OCI-LY3 (cell line): ENCODE data around the gene CD28.

Experiments used
- CTCF ChIP-seq: fragments of 200-600, 300-600 bp; sonication (generic); IDR thresholded peaks from 2 replicates; pipeline ENCODE4 v1.5.1; 2014; ENCODE audit warnings: antibody characterized with exemption, low read length, low read depth
- EZH2phosphoT487 ChIP-seq: fragments of 200-600 bp; shearing (Covaris generic); IDR thresholded peaks from 2 replicates; pipeline ENCODE4 v1.6.1; 2018; ENCODE audit warnings: antibody characterized with exemption, mixed run types, low read depth

- no peak for TF ChIP-seq EZH2phosphoT487
- no peak for TF ChIP-seq CTCF
Observed at GRCh38 chr2:203732953-203733510, 26.6 kb downstream of the CD28 start.
